Esophagus muscularis mucosa (tissue), 4 donors: ENCODE data around the gene SRGAP2.
"Not testable (repeated sequence)": the region's sequence is repeated elsewhere in the genome, so short reads cannot be mapped to it uniquely, and the experiment has no call there.

Experiments used
- CTCF ChIP-seq, 3 experiments: fragments of 200-600 bp in 2 of 3; fragments of 450-650 bp in 1 of 3; sonication (generic) in 2 of 3; IDR thresholded peaks; one replicate each; pipeline ENCODE4 v1.5.1; 2017 to 2019; ENCODE audit warnings: antibody characterized with exemption in 3 of 3, mild to moderate bottlenecking in 2 of 3, moderate library complexity in 1 of 3
- EP300 ChIP-seq: sonication (generic); formaldehyde crosslinking; IDR thresholded peaks from one replicate; pipeline ENCODE4 v1.6.1; 2017; ENCODE audit warnings: antibody characterized with exemption
- POLR2A ChIP-seq: fragments of 450-650 bp; IDR thresholded peaks from one replicate; pipeline ENCODE4 v1.6.1; 2017; ENCODE audit warnings: antibody characterized with exemption, moderate library complexity, mild to moderate bottlenecking, low read depth
- POLR2AphosphoS5 ChIP-seq, 2 donors: sonication (generic); formaldehyde crosslinking; IDR thresholded peaks; one replicate each; pipeline ENCODE4 v1.6.1; 2017; ENCODE audit warnings: antibody characterized with exemption in 2 of 2

GRCh38 chr1:206169794-206170193 is 33.5 kb upstream of the SRGAP2 start:
- TF ChIP-seq CTCF (IDR thresholded peaks at IDR 0.05); POLR2AphosphoS5 (IDR thresholded peaks at IDR 0.05); POLR2A; EP300: not testable (repeated sequence)
